Progenitor cell of endocrine pancreas (in vitro differentiated cells): Measurements from ENCODE around the gene NTN4. TPM values are rescaled to one million over a fixed set of nuclear protein-coding genes. Genes with fewer than 3 reads are reported as not detected.

Experiments
- DNase-seq: peaks from one replicate; pipeline ENCODE4 v3.0.0; 2021; ENCODE audit warnings: low spot score; ENCODE audit not compliant: unreplicated experiment
- H3K27ac Mint-ChIP-seq: 2 replicates; pipeline ENCODE4 v1.8.0; 2021; ENCODE audit warnings: mild to moderate bottlenecking, moderate library complexity, mixed read lengths
- H3K27me3 Mint-ChIP-seq: 2 replicates; pipeline ENCODE4 v1.8.0; 2021; ENCODE audit warnings: mixed read lengths
- H3K36me3 Mint-ChIP-seq: 2 replicates; pipeline ENCODE4 v1.8.0; 2022; ENCODE audit warnings: mixed read lengths; ENCODE audit not compliant: insufficient read depth
- H3K4me1 Mint-ChIP-seq: 2 replicates; pipeline ENCODE4 v1.8.0; 2021; ENCODE audit warnings: low read depth, mixed read lengths
- H3K4me3 Mint-ChIP-seq: 2 replicates; pipeline ENCODE4 v1.8.0; 2021; ENCODE audit warnings: low read depth, mild to moderate bottlenecking, moderate library complexity, mixed read lengths
- H3K9me3 Mint-ChIP-seq: 2 replicates; pipeline ENCODE4 v1.8.0; 2021; ENCODE audit warnings: low read depth, mixed read lengths
- total RNA-seq: library from RNA; stranded (reverse); gene quantifications from 2 replicates; pipeline ENCODE4 v1.2.1, GENCODE V29; 2021
- TF ChIP-seq, protein P1 (sequence below): fragments of 200-600 bp; sonication (generic); IDR thresholded peaks from one replicate; pipeline ENCODE4 v1.5.0; 2021; ENCODE audit warnings: antibody characterized with exemption, mild to moderate bottlenecking; ENCODE audit not compliant: unreplicated experiment

The NTN4 gene
- total RNA-seq, 1 donor from 2014 or later: 7.4 TPM

DNA sequence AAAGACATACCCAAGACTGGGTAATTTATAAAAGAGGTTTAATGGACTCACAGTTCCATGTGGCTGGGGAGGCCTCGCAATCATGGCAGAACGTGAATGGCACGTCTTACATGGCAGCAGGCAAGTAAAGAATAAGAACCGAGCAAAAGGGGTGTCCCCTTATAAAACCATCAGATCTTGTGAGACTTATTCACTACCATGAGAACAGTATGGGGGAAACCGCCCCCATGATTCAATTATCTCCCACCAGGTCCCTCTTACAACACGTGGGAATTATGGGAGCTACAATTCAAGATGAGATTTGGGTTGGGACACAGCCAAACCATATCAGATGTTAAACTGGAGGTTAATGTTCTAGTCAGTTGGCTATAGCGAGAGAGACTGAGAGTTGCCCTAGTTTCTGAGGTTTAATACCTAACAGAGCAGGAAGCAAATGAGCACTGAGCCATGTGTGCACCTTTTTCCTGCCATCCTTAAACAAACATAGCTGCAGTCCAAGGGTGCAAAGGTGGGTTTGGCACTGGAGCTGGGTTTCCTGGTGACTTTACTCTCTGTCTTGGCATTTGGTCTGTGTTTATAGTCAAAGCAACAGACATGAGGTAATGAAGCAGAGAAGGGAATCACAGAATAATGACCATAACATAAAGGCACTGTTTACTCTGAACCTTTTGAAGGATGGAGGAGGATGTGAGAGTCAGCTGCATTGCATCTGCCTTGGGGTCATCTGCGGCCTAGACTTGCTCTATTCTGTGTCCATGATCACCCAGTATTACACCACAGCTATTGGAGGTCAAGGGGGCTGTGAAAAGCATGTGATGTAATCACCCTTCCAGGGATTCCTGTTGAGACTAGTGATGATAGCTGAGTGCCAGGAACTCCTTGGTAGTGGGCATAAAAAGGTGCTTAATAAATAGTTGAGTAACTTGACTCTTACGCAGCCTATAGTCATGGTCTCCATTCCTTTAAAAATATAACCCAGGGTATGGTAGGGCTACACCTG is 155.6 kb downstream of the NTN4 start:
- Mint-ChIP-seq H3K36me3 (no peaks in the 10 kb centered on the region), H3K9me3 (no peaks in the 10 kb centered on the region), H3K4me1 (peaks cover 12% of the 10 kb centered on the region), H3K4me3 (no peak overlapping the region), H3K27me3 (no peaks in the 10 kb centered on the region), H3K27ac (no peak overlapping the region)
- no peak for DNase-seq
- TF ChIP-seq, protein P1, sequence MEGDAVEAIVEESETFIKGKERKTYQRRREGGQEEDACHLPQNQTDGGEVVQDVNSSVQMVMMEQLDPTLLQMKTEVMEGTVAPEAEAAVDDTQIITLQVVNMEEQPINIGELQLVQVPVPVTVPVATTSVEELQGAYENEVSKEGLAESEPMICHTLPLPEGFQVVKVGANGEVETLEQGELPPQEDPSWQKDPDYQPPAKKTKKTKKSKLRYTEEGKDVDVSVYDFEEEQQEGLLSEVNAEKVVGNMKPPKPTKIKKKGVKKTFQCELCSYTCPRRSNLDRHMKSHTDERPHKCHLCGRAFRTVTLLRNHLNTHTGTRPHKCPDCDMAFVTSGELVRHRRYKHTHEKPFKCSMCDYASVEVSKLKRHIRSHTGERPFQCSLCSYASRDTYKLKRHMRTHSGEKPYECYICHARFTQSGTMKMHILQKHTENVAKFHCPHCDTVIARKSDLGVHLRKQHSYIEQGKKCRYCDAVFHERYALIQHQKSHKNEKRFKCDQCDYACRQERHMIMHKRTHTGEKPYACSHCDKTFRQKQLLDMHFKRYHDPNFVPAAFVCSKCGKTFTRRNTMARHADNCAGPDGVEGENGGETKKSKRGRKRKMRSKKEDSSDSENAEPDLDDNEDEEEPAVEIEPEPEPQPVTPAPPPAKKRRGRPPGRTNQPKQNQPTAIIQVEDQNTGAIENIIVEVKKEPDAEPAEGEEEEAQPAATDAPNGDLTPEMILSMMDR: no peak

DNA sequence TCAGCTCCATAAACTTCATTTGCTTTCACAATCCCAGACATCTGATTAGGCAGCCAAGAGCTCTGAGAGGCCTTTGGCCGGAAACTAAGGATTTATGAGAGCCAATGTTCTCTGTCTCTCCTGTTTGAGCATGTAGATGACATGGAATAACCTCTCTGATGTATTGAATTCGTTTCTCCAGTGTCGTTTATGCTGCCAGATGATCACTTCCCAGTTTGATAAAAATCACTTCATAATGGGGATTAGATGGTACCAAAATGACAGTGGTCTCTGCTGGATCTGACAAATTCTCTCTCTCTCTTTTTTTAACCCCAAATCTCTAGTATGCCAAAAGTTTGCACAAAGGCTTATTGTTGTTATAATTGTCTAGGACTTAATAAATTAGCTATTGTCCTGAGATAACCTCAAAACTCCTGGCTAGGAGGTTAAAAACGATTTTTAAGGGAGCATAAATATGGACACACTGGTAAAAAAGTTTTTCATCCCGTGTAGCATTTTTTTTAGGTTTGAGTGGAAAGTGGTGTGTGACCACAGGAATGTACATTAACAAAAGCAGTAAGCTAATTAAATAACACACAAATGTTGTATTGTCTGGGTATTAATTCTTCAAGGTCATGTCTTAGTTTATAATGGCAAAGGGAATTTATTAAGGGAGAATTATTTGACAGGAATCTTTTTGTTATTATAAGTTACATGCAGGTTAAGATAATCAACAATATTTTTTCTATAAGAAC is 156.7 kb downstream of the NTN4 start:
- peaks cover 12% of the 10 kb centered on the region for H3K4me1 Mint-ChIP-seq
- no peaks in the 10 kb centered on the region for H3K36me3 Mint-ChIP-seq
- DNase-seq: no peak
- H3K27ac Mint-ChIP-seq: no peak overlapping the region
- H3K9me3 Mint-ChIP-seq: no peaks in the 10 kb centered on the region
- TF ChIP-seq, protein P1: no peak
- H3K4me3 Mint-ChIP-seq: no peak overlapping the region
- H3K27me3 Mint-ChIP-seq: no peaks in the 10 kb centered on the region

DNA sequence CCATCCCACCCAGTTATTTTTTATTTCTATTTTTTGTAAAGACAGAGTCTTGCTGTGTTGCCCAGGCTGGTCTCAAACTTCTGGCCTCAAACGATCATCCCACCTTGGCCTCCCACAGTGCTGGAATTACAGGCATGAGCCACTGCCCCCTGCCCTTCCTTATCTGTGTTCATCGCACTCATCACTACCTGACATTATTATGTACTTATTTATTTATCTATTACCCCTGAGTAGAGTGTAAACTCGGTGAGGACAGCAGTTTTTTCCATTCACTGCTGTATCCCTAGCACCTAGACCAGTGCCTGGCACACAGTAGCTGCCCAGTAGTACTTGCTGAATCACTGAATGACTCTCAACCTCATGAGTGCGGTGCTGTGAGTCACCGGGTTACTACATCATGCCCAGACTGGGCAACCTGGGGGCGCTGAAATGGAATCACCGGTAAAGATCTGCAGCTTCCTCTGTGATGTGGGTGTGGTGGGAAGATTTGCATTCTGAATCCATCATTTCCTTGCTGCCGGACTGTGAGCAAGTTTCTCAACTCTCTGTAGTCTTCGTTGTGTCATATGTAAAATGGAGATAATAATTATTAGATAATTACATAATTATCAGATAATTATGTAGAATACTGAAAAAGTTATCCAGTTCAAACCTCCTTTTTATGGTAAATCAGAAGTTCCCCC is 157.4 kb downstream of the NTN4 start:
- H3K27me3 Mint-ChIP-seq: no peaks in the 10 kb centered on the region
- no peaks in the 10 kb centered on the region for H3K36me3 Mint-ChIP-seq
- peaks cover 15% of the 10 kb centered on the region for H3K4me1 Mint-ChIP-seq
- TF ChIP-seq, protein P1: no peak
- DNase-seq: no peak
- H3K4me3 Mint-ChIP-seq: no peak overlapping the region
- H3K9me3 Mint-ChIP-seq: no peaks in the 10 kb centered on the region
- no peak overlapping the region for H3K27ac Mint-ChIP-seq

DNA sequence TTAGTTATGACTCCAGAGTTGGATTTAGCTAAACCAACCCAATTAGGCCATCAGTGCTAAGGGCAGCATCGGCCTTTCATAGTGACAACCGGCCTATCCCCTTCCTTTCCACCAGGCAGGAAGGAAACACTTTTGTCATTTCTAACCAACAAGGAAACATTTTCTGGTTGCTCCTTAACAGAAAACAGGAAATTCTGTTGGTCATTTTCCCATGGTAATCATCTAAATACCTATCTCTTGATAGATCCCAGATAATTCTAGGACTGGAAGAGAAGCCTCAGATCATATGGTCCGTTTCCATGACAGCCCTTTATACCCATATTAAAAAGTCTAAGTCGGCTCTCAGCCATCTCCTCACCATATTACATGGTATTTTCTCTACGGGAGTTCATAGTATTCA is 160.1 kb downstream of the NTN4 start:
- H3K27me3 Mint-ChIP-seq: no peaks in the 10 kb centered on the region
- H3K9me3 Mint-ChIP-seq: no peaks in the 10 kb centered on the region
- DNase-seq: no peak
- TF ChIP-seq, protein P1: no peak
- no peak overlapping the region for H3K4me3 Mint-ChIP-seq
- peaks cover 18% of the 10 kb centered on the region for H3K4me1 Mint-ChIP-seq
- no peak overlapping the region for H3K27ac Mint-ChIP-seq
- H3K36me3 Mint-ChIP-seq: no peaks in the 10 kb centered on the region

DNA sequence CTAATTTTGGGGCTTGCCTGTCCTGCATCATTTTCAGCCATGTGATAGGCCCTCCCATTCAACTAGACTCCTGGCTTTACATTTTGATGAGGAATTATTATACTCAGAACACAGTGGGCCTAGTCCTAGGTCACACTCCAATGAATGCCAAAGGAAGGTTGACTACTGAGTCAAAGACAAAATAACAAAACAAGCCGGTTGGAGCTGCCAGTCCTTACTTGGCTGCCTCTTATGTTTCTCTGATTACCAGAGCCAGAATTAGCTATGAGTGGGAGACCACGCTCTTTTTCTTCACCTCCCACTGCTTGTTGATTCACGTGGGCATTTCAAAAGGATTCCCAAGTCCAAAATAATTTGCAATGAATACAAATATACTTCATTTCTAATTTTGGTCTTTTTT is 161.2 kb downstream of the NTN4 start:
- TF ChIP-seq, protein P1: no peak
- H3K36me3 Mint-ChIP-seq: no peaks in the 10 kb centered on the region
- H3K27me3 Mint-ChIP-seq: no peaks in the 10 kb centered on the region
- H3K27ac Mint-ChIP-seq: no peak overlapping the region
- no peak overlapping the region for H3K4me3 Mint-ChIP-seq
- no peaks in the 10 kb centered on the region for H3K9me3 Mint-ChIP-seq
- peaks cover 19% of the 10 kb centered on the region for H3K4me1 Mint-ChIP-seq
- no peak for DNase-seq
